GM08714 (cell line): ENCODE measurements around the gene LTBP1.
A peak's percentile ranks its signal among the peaks of the same experiment; 100 is the strongest.
"Not testable (repeated sequence)": the region's sequence is repeated elsewhere in the genome, so short reads cannot be mapped to it uniquely, and the experiment has no call there.

Experiments used
- H3K4me3 ChIP-seq: fragments of 200-500 bp; sonication (Bioruptor generic); 2 replicates; pipeline ENCODE4 v1.5.1; 2014; ENCODE audit warnings: mild to moderate bottlenecking, low read length, inconsistent platforms
- ZNF274 ChIP-seq: IDR thresholded peaks from 2 replicates; pipeline ENCODE4 v1.6.1; 2012; ENCODE audit warnings: mild to moderate bottlenecking, low read depth, low read length

LTBP1 gene

GRCh38 chr2:32946314-32947075 is at the start of gene LTBP1:
Gene LTBP1, plus strand, starts transcription at chr2:32946953. Its CDS starts 372 bp downstream, at chr2:32947325.
- no peak for TF ChIP-seq ZNF274

GRCh38 chr2:32900246-32900973 is 46.3 kb upstream of the LTBP1 start:
- H3K4me3 ChIP-seq = no peak overlapping the region
- TF ChIP-seq ZNF274 = no peak

More at GRCh38 chr2:32946314-32947075, at the start of gene LTBP1:
- peak within 1 kb of the TSS; percentile 42 for H3K4me3 ChIP-seq

GRCh38 chr2:32901313-32901712 is 45.4 kb upstream of the LTBP1 start:
- TF ChIP-seq ZNF274 = no peak
- no peak overlapping the region for H3K4me3 ChIP-seq

GRCh38 chr2:32902174-32902573 is 44.6 kb upstream of the LTBP1 start:
- no peak overlapping the region for H3K4me3 ChIP-seq
- no peak for TF ChIP-seq ZNF274

GRCh38 chr2:32902986-32903385 is 43.8 kb upstream of the LTBP1 start:
- TF ChIP-seq ZNF274 = no peak
- H3K4me3 ChIP-seq = no peak overlapping the region

- no peak overlapping the region for H3K4me3 ChIP-seq
- TF ChIP-seq ZNF274 = no peak
These were observed 42.7 kb upstream of the LTBP1 start for GRCh38 chr2:32904074-32904473.

- no peak overlapping the region for H3K4me3 ChIP-seq
- TF ChIP-seq ZNF274 = no peak
These were observed 42.0 kb upstream of the LTBP1 start for GRCh38 chr2:32904751-32905150.

GRCh38 chr2:32905270-32905669 is 41.5 kb upstream of the LTBP1 start:
- no peak for TF ChIP-seq ZNF274
- no peak overlapping the region for H3K4me3 ChIP-seq

- no peak overlapping the region for H3K4me3 ChIP-seq
- TF ChIP-seq ZNF274 = no peak
These were observed 35.7 kb upstream of the LTBP1 start for GRCh38 chr2:32910883-32911598.

GRCh38 chr2:32915694-32916093 is 31.1 kb upstream of the LTBP1 start:
- H3K4me3 ChIP-seq = no peak overlapping the region
- no peak for TF ChIP-seq ZNF274

- TF ChIP-seq ZNF274 = no peak
- no peak overlapping the region for H3K4me3 ChIP-seq
These were observed 28.0 kb upstream of the LTBP1 start for GRCh38 chr2:32918774-32919173.

GRCh38 chr2:32919901-32920300 is 26.9 kb upstream of the LTBP1 start:
- not testable (repeated sequence) for H3K4me3 ChIP-seq

- H3K4me3 ChIP-seq = not testable (repeated sequence)
These were observed 25.3 kb upstream of the LTBP1 start for GRCh38 chr2:32921486-32921885.

- no peak overlapping the region for H3K4me3 ChIP-seq
- no peak for TF ChIP-seq ZNF274
These were observed 24.3 kb upstream of the LTBP1 start for GRCh38 chr2:32922501-32922900.

GRCh38 chr2:32923109-32923508 is 23.6 kb upstream of the LTBP1 start:
- no peak overlapping the region for H3K4me3 ChIP-seq

More at GRCh38 chr2:32923109-32923508, 23.6 kb upstream of the LTBP1 start:
- no peak for TF ChIP-seq ZNF274
